GM21390 (cell line): ENCODE measurements around the gene HMGXB3.
"Not testable (repeated sequence)": the region's sequence is repeated elsewhere in the genome, so short reads cannot be mapped to it uniquely, and the experiment has no call there.

ENCODE experiments used
- ATAC-seq: cut with Tn5 transposase; IDR thresholded peaks from one replicate; pipeline ENCODE4 v1.9.1; 2021; ENCODE audit not compliant: unreplicated experiment

The HMGXB3 gene

GRCh38 chr5:150081541-150082283, 81.2 kb downstream of the HMGXB3 start:
- peak; percentile 91 for ATAC-seq

- peak; percentile 27 for ATAC-seq
Measured at GRCh38 chr5:150082374-150082773, 81.8 kb downstream of the HMGXB3 start.

- ATAC-seq: no peak
Measured at GRCh38 chr5:150082889-150083288, 82.3 kb downstream of the HMGXB3 start.

GRCh38 chr5:150084754-150085153, 84.2 kb downstream of the HMGXB3 start:
- ATAC-seq: not testable (repeated sequence)

GRCh38 chr5:150085191-150085912, 84.8 kb downstream of the HMGXB3 start:
- no peak for ATAC-seq

GRCh38 chr5:150085950-150086715, 85.6 kb downstream of the HMGXB3 start, which contains the start of gene CSF1R:
CSF1R (minus strand) TSS chr5:150086554; CDS start chr5:150086427, 127 bp downstream.
- ATAC-seq: no peak

GRCh38 chr5:150092159-150092787, 91.7 kb downstream of the HMGXB3 start:
- peak; percentile 74 for ATAC-seq

GRCh38 chr5:150097152-150097551, 96.6 kb downstream of the HMGXB3 start:
- no peak for ATAC-seq

- no peak for ATAC-seq
Measured at GRCh38 chr5:150101023-150101422, 100.5 kb downstream of the HMGXB3 start.
